AG10803 (cell line): ENCODE results near the gene SLC2A9.

ENCODE experiments used
- DNase-seq: peaks from one replicate; pipeline ENCODE4 v3.0.0; 2010; ENCODE audit warnings: low read depth
- H3K4me3 ChIP-seq: 2 replicates; pipeline ENCODE4 v1.5.1; 2011; ENCODE audit warnings: mild to moderate bottlenecking, low read length, control low read depth
- TF ChIP-seq, protein P1 (sequence below): conservative IDR thresholded peaks from 2 replicates; pipeline ENCODE4 v1.5.1; 2011; ENCODE audit warnings: mild to moderate bottlenecking, low read length, control low read depth, inconsistent platforms

Gene SLC2A9

DNA sequence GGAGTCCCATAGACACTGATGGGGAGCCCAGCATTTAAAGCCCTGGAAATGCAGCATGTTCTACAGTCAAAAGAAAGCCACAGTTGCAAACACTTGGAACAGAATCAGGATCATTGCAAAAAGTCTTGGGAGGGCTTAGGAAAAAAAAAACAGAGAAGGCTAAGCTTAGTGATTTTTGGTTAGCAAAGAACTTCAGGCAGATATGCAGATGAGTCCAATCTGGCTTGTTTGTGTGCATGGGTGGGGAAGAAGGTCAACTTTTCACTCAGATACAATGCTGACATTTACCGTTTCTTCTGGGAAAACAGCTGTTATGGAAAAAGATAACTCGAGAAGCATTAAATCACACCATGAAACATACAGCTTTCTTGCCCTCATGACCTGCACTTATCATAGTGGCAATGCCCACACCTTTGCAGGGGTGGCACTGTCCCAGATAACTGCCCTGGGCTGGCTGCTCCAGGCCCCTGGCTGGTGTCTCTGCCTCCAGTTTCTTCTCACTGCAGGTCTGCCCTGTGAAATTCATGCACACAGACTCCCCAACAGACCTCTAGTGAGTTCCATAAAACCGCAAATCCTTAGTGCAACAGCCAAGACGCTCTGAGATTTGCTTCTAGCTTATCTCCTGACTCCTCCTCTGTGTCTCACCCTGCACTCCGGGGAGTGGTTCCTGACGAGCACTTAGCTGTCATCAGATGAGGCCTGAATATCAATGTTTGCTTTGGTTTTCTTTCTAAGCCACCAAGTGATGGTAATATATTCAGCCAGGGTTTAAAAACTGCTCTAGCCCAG lies 140.7 kb downstream of the SLC2A9 start:
- TF ChIP-seq, protein P1, sequence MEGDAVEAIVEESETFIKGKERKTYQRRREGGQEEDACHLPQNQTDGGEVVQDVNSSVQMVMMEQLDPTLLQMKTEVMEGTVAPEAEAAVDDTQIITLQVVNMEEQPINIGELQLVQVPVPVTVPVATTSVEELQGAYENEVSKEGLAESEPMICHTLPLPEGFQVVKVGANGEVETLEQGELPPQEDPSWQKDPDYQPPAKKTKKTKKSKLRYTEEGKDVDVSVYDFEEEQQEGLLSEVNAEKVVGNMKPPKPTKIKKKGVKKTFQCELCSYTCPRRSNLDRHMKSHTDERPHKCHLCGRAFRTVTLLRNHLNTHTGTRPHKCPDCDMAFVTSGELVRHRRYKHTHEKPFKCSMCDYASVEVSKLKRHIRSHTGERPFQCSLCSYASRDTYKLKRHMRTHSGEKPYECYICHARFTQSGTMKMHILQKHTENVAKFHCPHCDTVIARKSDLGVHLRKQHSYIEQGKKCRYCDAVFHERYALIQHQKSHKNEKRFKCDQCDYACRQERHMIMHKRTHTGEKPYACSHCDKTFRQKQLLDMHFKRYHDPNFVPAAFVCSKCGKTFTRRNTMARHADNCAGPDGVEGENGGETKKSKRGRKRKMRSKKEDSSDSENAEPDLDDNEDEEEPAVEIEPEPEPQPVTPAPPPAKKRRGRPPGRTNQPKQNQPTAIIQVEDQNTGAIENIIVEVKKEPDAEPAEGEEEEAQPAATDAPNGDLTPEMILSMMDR, result no peak
- H3K4me3 ChIP-seq, result no peak overlapping the region
- no peak for DNase-seq

DNA sequence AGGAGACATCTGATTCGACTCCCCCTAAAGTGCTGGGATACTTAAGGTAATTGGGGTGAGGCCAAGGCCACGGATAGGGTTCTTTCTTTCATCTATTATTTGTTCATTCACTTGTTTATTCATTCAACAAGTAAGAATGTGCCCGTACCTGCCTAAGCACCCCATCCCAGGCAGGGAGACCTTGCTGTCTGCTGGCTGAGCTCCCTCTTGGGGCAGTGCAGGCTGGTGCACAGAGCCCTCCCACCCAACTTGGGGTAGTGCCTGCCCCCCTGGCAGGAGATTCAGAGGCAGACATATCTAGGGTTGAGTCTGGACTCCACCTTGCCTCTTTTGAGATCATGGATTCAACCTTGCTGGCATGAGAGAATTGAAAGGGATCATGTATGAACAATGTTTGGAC lies 144.2 kb downstream of the SLC2A9 start:
- H3K4me3 ChIP-seq, result no peak overlapping the region
- TF ChIP-seq, protein P1, result no peak
- no peak for DNase-seq

DNA sequence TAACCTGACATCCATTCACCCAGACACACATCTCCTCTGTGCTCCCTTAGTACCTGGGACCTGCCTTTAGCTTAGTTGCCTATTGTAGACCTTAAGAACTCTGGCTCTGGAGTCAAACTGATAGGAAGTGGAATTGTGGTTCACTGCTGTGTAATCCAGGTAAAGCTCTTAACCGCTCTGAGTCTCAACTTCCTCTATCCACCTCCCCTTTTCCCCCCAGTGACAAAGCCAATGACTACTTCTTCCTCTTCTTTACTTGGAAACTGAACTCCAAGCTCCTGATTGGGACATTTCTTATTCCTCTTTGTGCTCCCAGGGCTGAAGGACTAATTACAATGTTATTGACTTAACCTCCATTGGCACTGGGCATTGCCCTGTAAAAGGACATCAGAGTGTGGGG lies 145.8 kb downstream of the SLC2A9 start:
- TF ChIP-seq, protein P1, result no peak
- DNase-seq, result no peak

DNA sequence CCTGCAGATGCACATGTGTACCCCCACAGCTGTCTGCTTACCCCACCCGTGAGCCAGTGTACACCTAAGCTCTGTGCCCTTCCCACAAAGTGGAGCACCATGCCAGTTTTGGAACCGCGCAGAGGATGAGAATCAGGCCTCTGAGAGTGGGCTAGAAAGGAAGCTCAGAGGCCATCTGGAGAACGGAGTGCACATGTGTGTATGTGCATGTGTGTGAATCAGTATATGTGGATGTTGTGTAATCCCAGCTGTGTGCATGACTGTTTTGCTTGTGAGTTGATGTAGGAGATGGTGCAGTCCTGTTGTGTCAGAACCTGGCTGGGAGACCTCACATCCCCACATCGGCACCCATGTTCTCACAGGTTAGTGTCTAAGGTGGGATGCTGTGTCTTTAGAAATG lies 146.9 kb downstream of the SLC2A9 start:
- TF ChIP-seq, protein P1, result no peak
- DNase-seq, result no peak
- no peak overlapping the region for H3K4me3 ChIP-seq

More for the DNA sequence above, 145.8 kb downstream of the SLC2A9 start:
- no peak overlapping the region for H3K4me3 ChIP-seq

DNA sequence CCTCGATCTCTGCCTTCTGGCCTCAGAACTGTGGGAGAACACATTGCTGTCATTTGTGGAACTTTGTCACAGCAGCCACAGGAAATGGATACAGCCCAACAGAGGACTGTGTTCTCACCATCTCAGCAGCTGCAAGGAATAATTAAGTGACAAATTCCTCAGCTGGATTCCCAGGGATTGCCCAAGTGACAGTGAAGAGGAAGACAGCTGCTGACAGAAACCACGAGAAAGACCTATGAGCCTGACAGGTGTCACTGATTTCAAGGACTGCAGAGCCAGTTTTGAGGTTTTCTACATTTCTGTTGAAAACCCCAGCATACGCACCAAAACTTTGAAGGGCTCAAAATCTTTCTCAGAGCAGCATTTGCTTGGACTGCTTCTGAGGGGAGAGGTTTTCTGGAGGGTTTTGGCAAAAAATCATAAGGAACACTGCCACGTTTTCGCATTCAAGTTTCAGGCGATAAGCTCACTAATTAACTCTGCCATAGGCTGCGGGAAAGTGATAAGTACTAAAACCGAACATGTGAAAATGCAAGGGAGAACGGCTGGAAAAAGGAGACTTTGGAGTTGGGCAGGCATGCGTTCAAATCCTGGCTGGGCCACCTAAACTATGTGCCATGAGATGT lies 151.0 kb downstream of the SLC2A9 start:
- TF ChIP-seq, protein P1, result no peak
- no peak overlapping the region for H3K4me3 ChIP-seq
- no peak for DNase-seq

DNA sequence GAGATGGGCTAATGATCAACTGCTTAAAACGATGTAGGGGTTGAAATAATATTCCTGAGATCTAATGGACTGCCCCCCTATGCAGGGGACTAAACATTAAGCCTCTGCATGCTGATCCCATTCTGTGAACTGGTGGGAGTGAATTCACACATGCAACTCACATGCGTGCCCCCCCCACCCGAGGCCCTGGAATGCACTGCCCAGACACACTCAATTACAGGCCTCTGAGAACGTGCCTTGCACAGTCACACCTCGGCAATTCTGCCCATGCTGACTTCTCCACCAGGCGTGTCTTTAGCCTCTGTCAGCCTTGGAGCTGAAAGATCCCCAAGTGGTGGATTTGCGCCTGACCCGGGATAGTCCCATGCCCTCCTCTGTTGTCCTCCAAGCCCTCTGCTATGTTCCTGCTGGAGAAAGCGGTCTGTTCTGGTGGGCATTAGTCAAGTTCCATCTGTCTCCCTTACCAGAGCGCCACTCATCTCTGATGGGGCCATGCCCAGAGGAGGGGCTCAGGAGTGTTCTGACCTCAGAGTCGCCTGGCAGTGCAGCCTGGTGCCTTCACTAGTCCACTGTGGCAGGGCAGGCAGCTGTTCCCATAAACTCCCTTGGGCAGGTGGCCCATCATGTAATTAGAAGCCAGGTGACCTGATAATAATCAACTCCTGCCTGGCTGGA lies 153.4 kb downstream of the SLC2A9 start:
- TF ChIP-seq, protein P1, result no peak
- no peak overlapping the region for H3K4me3 ChIP-seq
- no peak for DNase-seq

DNA sequence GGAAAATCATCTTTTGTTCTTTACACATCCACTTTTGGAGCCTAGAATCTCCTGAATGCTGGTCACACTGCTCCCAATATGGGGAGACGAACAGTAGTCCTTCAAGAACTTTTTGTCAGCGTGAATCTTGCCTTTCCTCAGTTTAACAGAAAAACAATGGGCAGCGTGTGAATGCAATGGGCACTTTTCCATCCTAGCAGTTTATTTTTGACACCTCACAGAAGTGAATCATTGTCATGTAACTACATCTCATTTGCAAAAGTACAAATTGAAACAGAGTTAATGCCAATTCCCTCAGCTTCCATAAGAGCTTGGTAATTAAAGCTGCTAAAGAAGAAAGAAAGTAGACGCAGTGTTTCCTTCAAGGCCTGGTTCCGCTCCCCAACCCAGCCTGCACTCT lies 154.4 kb downstream of the SLC2A9 start:
- H3K4me3 ChIP-seq, result no peak overlapping the region
- no peak for DNase-seq
- TF ChIP-seq, protein P1, result no peak
